Stimulated activated CD4-positive, alpha-beta T cell treated with anti-CD3 and anti-CD28 coated beads, Interleukin-12 subunit alpha, Interleukin-12 subunit beta, amount 100 ng/mL, for 4 hours (primary cell): ENCODE measurements around the gene GUCA2A.
A peak's percentile ranks its signal among the peaks of the same experiment; 100 is the strongest.

Source experiments
- DNase-seq: peaks from one replicate; pipeline ENCODE4 v3.0.0-alpha.2; 2020

Gene GUCA2A

GRCh38 chr1:42152907-42153600 is 11.5 kb downstream of the GUCA2A start, which contains the start of gene GUCA2B:
GUCA2B (plus strand) TSS chr1:42153410; CDS start chr1:42153451, 41 bp downstream.
- DNase-seq, result no peak

- no peak for DNase-seq
Measured at GRCh38 chr1:42152119-42152518, 12.4 kb downstream of the GUCA2A start.

GRCh38 chr1:42150651-42151050 is 13.9 kb downstream of the GUCA2A start:
- no peak for DNase-seq

- DNase-seq, result no peak
Measured at GRCh38 chr1:42148166-42148565, 16.4 kb downstream of the GUCA2A start.

- DNase-seq, result peak; percentile 67
Measured at GRCh38 chr1:42146626-42147320, 17.8 kb downstream of the GUCA2A start.

- no peak for DNase-seq
Measured at GRCh38 chr1:42145764-42146625, 18.6 kb downstream of the GUCA2A start.

GRCh38 chr1:42145389-42145716 is 19.2 kb downstream of the GUCA2A start:
- no peak for DNase-seq

- no peak for DNase-seq
Measured at GRCh38 chr1:42144711-42145388, 19.7 kb downstream of the GUCA2A start.

GRCh38 chr1:42143896-42144710 is 20.4 kb downstream of the GUCA2A start:
- DNase-seq, result no peak

GRCh38 chr1:42142894-42143675 is 21.5 kb downstream of the GUCA2A start:
- DNase-seq, result no peak

- DNase-seq, result no peak
Measured at GRCh38 chr1:42141978-42142377, 22.6 kb downstream of the GUCA2A start.

GRCh38 chr1:42140191-42140590 is 24.4 kb downstream of the GUCA2A start:
- no peak for DNase-seq

GRCh38 chr1:42139444-42139843 is 25.1 kb downstream of the GUCA2A start:
- DNase-seq, result no peak

- no peak for DNase-seq
Measured at GRCh38 chr1:42138586-42138985, 26.0 kb downstream of the GUCA2A start.

- DNase-seq, result no peak
Measured at GRCh38 chr1:42137766-42138165, 26.8 kb downstream of the GUCA2A start.

GRCh38 chr1:42136466-42136865 is 28.1 kb downstream of the GUCA2A start:
- DNase-seq, result no peak

GRCh38 chr1:42135426-42135825 is 29.1 kb downstream of the GUCA2A start:
- DNase-seq, result no peak

- DNase-seq, result no peak
Measured at GRCh38 chr1:42133809-42134526, 30.6 kb downstream of the GUCA2A start.

- DNase-seq, result no peak
Measured at GRCh38 chr1:42133390-42133789, 31.2 kb downstream of the GUCA2A start.

- DNase-seq, result no peak
Measured at GRCh38 chr1:42130061-42130660, 34.4 kb downstream of the GUCA2A start.
